GM19438 (cell line): ENCODE measurements around the gene YWHAE.

Experiments used
- ATAC-seq: cut with Tn5 transposase; IDR thresholded peaks from one replicate; pipeline ENCODE4 v1.9.1; 2021; ENCODE audit warnings: low read depth; ENCODE audit not compliant: unreplicated experiment

YWHAE gene

GRCh38 chr17:1298606-1299005 is 101.4 kb downstream of the YWHAE start:
- ATAC-seq, result no peak
